ENCODE measurements around the gene PADI1. TPM values are rescaled to one million over a fixed set of nuclear protein-coding genes. Genes with fewer than 3 reads are reported as not detected.

Gene PADI1
- total RNA-seq, 1 experiment from 2014 or later = 0.24 TPM

DNA sequence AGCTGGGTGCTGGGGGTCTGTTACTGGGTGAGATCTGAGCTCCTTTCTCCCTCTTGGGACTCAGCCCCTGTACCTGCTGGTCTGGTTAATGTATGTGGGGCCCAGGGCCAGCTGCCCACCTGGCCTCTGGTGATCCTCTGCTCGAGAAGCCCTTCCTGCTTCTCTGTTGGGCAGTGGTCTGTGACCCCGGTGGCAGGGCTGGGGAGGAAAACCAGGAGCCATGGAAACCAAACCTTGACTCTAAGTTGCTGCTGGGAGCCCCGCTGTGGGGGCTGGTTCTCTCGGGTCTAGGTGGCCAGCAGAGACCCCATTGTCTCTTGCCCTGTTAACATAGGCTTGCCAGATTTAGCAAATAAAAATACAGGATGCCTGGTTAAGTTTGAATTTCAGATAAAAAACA lies 1.3 kb downstream of the PADI1 start:
- H2AK5ac ChIP-seq (ENCODE audit: insufficient read length, low read length) = no peak overlapping the region
- DNase-seq = no peak
- no peaks in the 10 kb centered on the region for H4K20me1 ChIP-seq (ENCODE audit: control insufficient read depth, insufficient read depth, insufficient read length)
- H3K4ac ChIP-seq (ENCODE audit: low read depth, low read length) = no peak overlapping the region
- TF ChIP-seq, protein P1, sequence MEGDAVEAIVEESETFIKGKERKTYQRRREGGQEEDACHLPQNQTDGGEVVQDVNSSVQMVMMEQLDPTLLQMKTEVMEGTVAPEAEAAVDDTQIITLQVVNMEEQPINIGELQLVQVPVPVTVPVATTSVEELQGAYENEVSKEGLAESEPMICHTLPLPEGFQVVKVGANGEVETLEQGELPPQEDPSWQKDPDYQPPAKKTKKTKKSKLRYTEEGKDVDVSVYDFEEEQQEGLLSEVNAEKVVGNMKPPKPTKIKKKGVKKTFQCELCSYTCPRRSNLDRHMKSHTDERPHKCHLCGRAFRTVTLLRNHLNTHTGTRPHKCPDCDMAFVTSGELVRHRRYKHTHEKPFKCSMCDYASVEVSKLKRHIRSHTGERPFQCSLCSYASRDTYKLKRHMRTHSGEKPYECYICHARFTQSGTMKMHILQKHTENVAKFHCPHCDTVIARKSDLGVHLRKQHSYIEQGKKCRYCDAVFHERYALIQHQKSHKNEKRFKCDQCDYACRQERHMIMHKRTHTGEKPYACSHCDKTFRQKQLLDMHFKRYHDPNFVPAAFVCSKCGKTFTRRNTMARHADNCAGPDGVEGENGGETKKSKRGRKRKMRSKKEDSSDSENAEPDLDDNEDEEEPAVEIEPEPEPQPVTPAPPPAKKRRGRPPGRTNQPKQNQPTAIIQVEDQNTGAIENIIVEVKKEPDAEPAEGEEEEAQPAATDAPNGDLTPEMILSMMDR (conservative IDR thresholded peaks at IDR 0.05) = no peak
- H2BK15ac ChIP-seq (ENCODE audit: low read depth, low read length) = no peak overlapping the region
- H3K79me2 ChIP-seq (ENCODE audit: insufficient read depth, low read length) = no peaks in the 10 kb centered on the region
- Mint-ChIP-seq H3K27ac (no peak overlapping the region), H3K9me3 (no peaks in the 10 kb centered on the region), H3K27me3 (ENCODE audit: low read depth) (peaks cover 8% of the 10 kb centered on the region), H3K36me3 (ENCODE audit: insufficient read depth in 1 of 3, low read depth in 3 of 3) (no peaks in the 10 kb centered on the region), H3K4me3 (no peak overlapping the region), H3K4me1 (peaks cover 8 to 13% of the 10 kb centered on the region in 2 experiments)
- H2BK120ac ChIP-seq (ENCODE audit: low read depth, low read length, poor library complexity, severe bottlenecking) = no peak overlapping the region
- H3K18ac ChIP-seq (ENCODE audit: insufficient read length, low read depth, low read length) = no peak overlapping the region
- no peak overlapping the region for H3K27ac ChIP-seq (ENCODE audit: insufficient read length, low read depth, low read length)
- H2BK12ac ChIP-seq (ENCODE audit: insufficient read length, low read depth, low read length) = no peak overlapping the region
- H4K91ac ChIP-seq (ENCODE audit: insufficient read length, low read depth, low read length) = no peak overlapping the region
- H3K27me3 ChIP-seq (ENCODE audit: insufficient read depth, low read length) = no peaks in the 10 kb centered on the region
- H3T11ph ChIP-seq (ENCODE audit: low read length) = no peak overlapping the region
- no peak overlapping the region for H2AFZ ChIP-seq (ENCODE audit: low read length)
- H3K9me3 ChIP-seq (ENCODE audit: control insufficient read depth, low read depth, low read length) = no peaks in the 10 kb centered on the region
- no peak overlapping the region for H3K56ac ChIP-seq (ENCODE audit: insufficient read length, low read depth, low read length)
- no peaks in the 10 kb centered on the region for H3K23me2 ChIP-seq (ENCODE audit: insufficient read length, low read depth, low read length, poor library complexity, severe bottlenecking)
- H3K4me1 ChIP-seq (ENCODE audit: insufficient read depth, low read length) = no peaks in the 10 kb centered on the region
- H3K14ac ChIP-seq (ENCODE audit: insufficient read depth, low read length) = no peak overlapping the region
- no peak overlapping the region for H3K23ac ChIP-seq (ENCODE audit: insufficient read length, low read depth, low read length)
- no peak overlapping the region for H3K4me2 ChIP-seq (ENCODE audit: insufficient read depth, insufficient read length, low read length)
- no peak overlapping the region for H2BK5ac ChIP-seq (ENCODE audit: insufficient read length, low read length)
- no peak overlapping the region for H3K9ac ChIP-seq (ENCODE audit: extremely low read depth, insufficient read length, low read length)
- no peak overlapping the region for H2BK20ac ChIP-seq (ENCODE audit: low read depth, low read length, poor library complexity, severe bottlenecking)
- H3K79me1 ChIP-seq (ENCODE audit: insufficient read depth, low read depth, low read length, poor library complexity, severe bottlenecking) = no peaks in the 10 kb centered on the region
- H4K8ac ChIP-seq (replicated peaks; ENCODE audit: insufficient read length, low read depth, low read length) = no peak overlapping the region
- no peak overlapping the region for H4K5ac ChIP-seq (ENCODE audit: insufficient read length, low read depth, low read length)
- no CpG with 5 or more reads among the region's 4 CpGs for WGBS (ENCODE audit: extremely low coverage, insufficient read length, low lambda C conversion rate)

Data from H9 (cell line).